H1 (cell line): ENCODE results near the gene CCDC159. TPM values are rescaled to one million over a fixed set of nuclear protein-coding genes. Genes with fewer than 3 reads are reported as not detected.

Experiments
- CTCF ChIA-PET: fragments of 300-600 bp; sonication (Branson Sonifier 250); formaldehyde crosslinking; loops from one replicate; lab custom pipeline; 2021; ENCODE audit not compliant: partially characterized antibody; lab: Charles Lee
- POLR2A ChIA-PET: fragments of 300-600 bp; sonication (Branson Sonifier 250); formaldehyde crosslinking; loops from one replicate; lab custom pipeline; 2021; ENCODE audit warnings: inconsistent platforms; ENCODE audit not compliant: partially characterized antibody; lab: Charles Lee
- DNase-seq, 2 experiments: peaks; one replicate each; pipeline versions ENCODE4 v3.0.0 to v3.0.0-alpha.2; 2010 to 2022; ENCODE audit warnings: low spot score in 2 of 2, low read depth in 1 of 2, mixed read lengths in 1 of 2
- FAIRE-seq: peaks from 2 replicates; lab custom pipeline; 2011; peaks lifted over from hg19 to GRCh38; lab: Jason Lieb, UNC
- H2AFZ ChIP-seq: 2 replicates; pipeline ENCODE4 v1.8.1; 2012; ENCODE audit warnings: low read length, inconsistent platforms
- H2AK5ac ChIP-seq: 2 replicates; pipeline ENCODE4 v1.6.1; 2013; ENCODE audit warnings: low read depth, low read length
- H2BK120ac ChIP-seq: replicated peaks from 2 replicates; pipeline ENCODE3; 2013; ENCODE audit warnings: low read depth, low read length, inconsistent platforms
- H2BK12ac ChIP-seq: 2 replicates; pipeline ENCODE4 v1.6.1; 2013; ENCODE audit warnings: low read depth, low read length
- H2BK15ac ChIP-seq: 2 replicates; pipeline ENCODE4 v1.6.1; 2013; ENCODE audit warnings: low read length
- H2BK20ac ChIP-seq: 2 replicates; pipeline ENCODE4 v1.6.1; 2013; ENCODE audit warnings: low read length
- H2BK5ac ChIP-seq: 2 replicates; pipeline ENCODE4 v1.6.1; 2013; ENCODE audit warnings: low read depth, low read length
- H3K14ac ChIP-seq: 2 replicates; pipeline ENCODE4 v1.6.1; 2013; ENCODE audit warnings: inconsistent platforms; ENCODE audit not compliant: insufficient read length
- H3K18ac ChIP-seq: 2 replicates; pipeline ENCODE4 v1.6.1; 2013; ENCODE audit warnings: low read length; ENCODE audit errors: extremely low read depth
- H3K23ac ChIP-seq: 2 replicates; pipeline ENCODE4 v1.6.1; 2013; ENCODE audit warnings: inconsistent platforms; ENCODE audit not compliant: insufficient read length
- H3K23me2 ChIP-seq: 2 replicates; pipeline ENCODE4 v1.6.1; 2013; ENCODE audit warnings: low read depth, low read length
- H3K27ac ChIP-seq: 2 replicates; pipeline ENCODE4 v1.6.1; 2011; ENCODE audit warnings: low read depth, low read length, inconsistent platforms
- H3K27me3 ChIP-seq, 4 experiments: replicated peaks in 1 of 4; 1 replicate in 1 of 4; 2 replicates in 3 of 4; pipeline versions ENCODE4 v1.6.1 to v1.8.1; 2011 to 2013; ENCODE audit warnings: low read length in 3 of 4, mild to moderate bottlenecking in 3 of 4, inconsistent platforms in 2 of 4, mixed read lengths in 2 of 4, moderate library complexity in 1 of 4; ENCODE audit not compliant: control insufficient read depth in 3 of 4, insufficient read depth in 3 of 4; ENCODE audit errors: extremely low read depth in 1 of 4
- H3K36me3 ChIP-seq, 4 experiments: 2 replicates each; pipeline versions ENCODE4 v1.6.1 to v1.8.1; 2011 to 2013; ENCODE audit warnings: mild to moderate bottlenecking in 4 of 4, low read length in 3 of 4, moderate library complexity in 2 of 4, control low read depth in 1 of 4, inconsistent platforms in 1 of 4; ENCODE audit not compliant: insufficient read depth in 4 of 4, control insufficient read depth in 2 of 4
- H3K4ac ChIP-seq: replicated peaks from 2 replicates; pipeline ENCODE3; 2013; ENCODE audit warnings: low read length, low read depth, mixed read lengths, inconsistent platforms; ENCODE audit not compliant: insufficient read length
- H3K4me1 ChIP-seq, 4 experiments: replicated peaks in 1 of 4; 1 replicate in 1 of 4; 2 replicates in 3 of 4; pipeline versions ENCODE4 v1.6.1 to v1.8.1; 2011 to 2013; ENCODE audit warnings: low read length in 3 of 4, inconsistent platforms in 2 of 4, mixed read lengths in 1 of 4; ENCODE audit not compliant: insufficient read depth in 4 of 4, control insufficient read depth in 3 of 4
- H3K4me2 ChIP-seq, 2 experiments: 2 replicates each; pipeline versions ENCODE4 v1.6.1 to v1.8.1; 2011 to 2013; ENCODE audit warnings: low read depth in 2 of 2, low read length in 2 of 2, control low read depth in 1 of 2, inconsistent platforms in 1 of 2, mild to moderate bottlenecking in 1 of 2; ENCODE audit not compliant: insufficient read depth in 1 of 2
- H3K4me3 ChIP-seq, 4 experiments: fragments of 200-600, 300-600 bp in 1 of 4; sonication (generic), shearing (Covaris generic), sonication (Bioruptor Twin) in 1 of 4; 2 replicates each; pipeline versions ENCODE4 v1.5.1 to v1.8.1; 2011 to 2016; ENCODE audit warnings: low read length in 4 of 4, low read depth in 3 of 4, control low read depth in 2 of 4, inconsistent platforms in 2 of 4, mild to moderate bottlenecking in 2 of 4, mixed read lengths in 1 of 4, moderate library complexity in 1 of 4; ENCODE audit not compliant: insufficient read depth in 2 of 4; ENCODE audit errors: extremely low read depth in 1 of 4
- H3K56ac ChIP-seq: replicated peaks from 2 replicates; pipeline ENCODE3; 2013; ENCODE audit warnings: low read depth, mild to moderate bottlenecking, mixed read lengths, low read length, inconsistent platforms; ENCODE audit not compliant: insufficient read length
- H3K79me1 ChIP-seq: 2 replicates; pipeline ENCODE4 v1.6.1; 2013; ENCODE audit warnings: low read depth, low read length, control low read depth
- H3K79me2 ChIP-seq, 2 experiments: 2 replicates each; pipeline versions ENCODE4 v1.6.1 to v1.8.1; 2012 to 2013; ENCODE audit warnings: low read length in 2 of 2, mild to moderate bottlenecking in 2 of 2, inconsistent platforms in 1 of 2; ENCODE audit not compliant: insufficient read depth in 2 of 2, control insufficient read depth in 1 of 2
- H3K9ac ChIP-seq, 4 experiments: replicated peaks in 1 of 4; 1 replicate in 1 of 4; 2 replicates in 3 of 4; pipeline versions ENCODE4 v1.6.1 to v1.8.1; 2011 to 2013; ENCODE audit warnings: low read depth in 3 of 4, low read length in 3 of 4, control low read depth in 2 of 4, mild to moderate bottlenecking in 2 of 4, moderate library complexity in 2 of 4, inconsistent platforms in 1 of 4; ENCODE audit errors: extremely low read depth in 1 of 4
- H3K9me3 ChIP-seq, 2 experiments: 2 replicates each; pipeline versions ENCODE4 v1.6.1 to v1.8.1; 2012 to 2013; ENCODE audit warnings: mild to moderate bottlenecking in 2 of 2, moderate library complexity in 2 of 2, control low read depth in 1 of 2, inconsistent platforms in 1 of 2, low read depth in 1 of 2, low read length in 1 of 2, mixed read lengths in 1 of 2; ENCODE audit not compliant: insufficient read depth in 2 of 2
- H4K20me1 ChIP-seq, 2 experiments: replicated peaks in 1 of 2; 2 replicates each; pipeline versions ENCODE3 to v1.8.1; 2011 to 2013; ENCODE audit warnings: inconsistent platforms in 2 of 2, low read length in 2 of 2, mild to moderate bottlenecking in 1 of 2; ENCODE audit not compliant: insufficient read depth in 2 of 2, control insufficient read depth in 1 of 2
- H4K5ac ChIP-seq: 2 replicates; pipeline ENCODE4 v1.6.1; 2013; ENCODE audit warnings: low read length, low read depth, mixed read lengths, inconsistent platforms; ENCODE audit not compliant: insufficient read length
- H4K8ac ChIP-seq: 2 replicates; pipeline ENCODE4 v1.8.0; 2013; ENCODE audit warnings: mild to moderate bottlenecking, moderate library complexity, low read length, inconsistent platforms; ENCODE audit not compliant: insufficient read depth; ENCODE audit errors: extremely low read depth
- H4K91ac ChIP-seq: replicated peaks from 2 replicates; pipeline ENCODE3; 2013; ENCODE audit warnings: low read length, mixed read lengths, inconsistent platforms; ENCODE audit not compliant: insufficient read length
- TEAD4 ChIP-seq: IDR thresholded peaks from 2 replicates; pipeline ENCODE4 v1.6.1; 2012; ENCODE audit warnings: low read depth, low read length, inconsistent platforms, mixed read lengths
- WGBS, 2 experiments: shearing (Covaris generic) in 1 of 2; methylation state at CpG; one replicate each; pipeline versions ENCODE4 v1.1.6 to v1.1.7; 2013 to 2015; ENCODE audit warnings: low lambda C conversion rate in 2 of 2, mixed read lengths in 2 of 2, inconsistent platforms in 1 of 2, low coverage in 1 of 2, missing lambda C conversion rate in 1 of 2; ENCODE audit not compliant: insufficient replicate concordance in 2 of 2, insufficient coverage in 1 of 2, insufficient read length in 1 of 2; ENCODE audit errors: extremely low coverage in 1 of 2, missing lambda C conversion rate in 1 of 2; 5-methylcytosine and 5-hydroxymethylcytosine counted together
- polyA plus RNA-seq, 7 experiments: library from polyadenylated mRNA; depleted of rRNA in 3 of 7; stranded (reverse) in 5 of 7; unstranded in 2 of 7; fragments of >200 nt in 5 of 7; fragments of 200-250 nt in 2 of 7; gene quantifications; 1 replicate in 5 of 7; 2 replicates in 1 of 7; 4 replicates in 1 of 7; pipeline versions ENCODE4 v1.2.1 to v1.2.3, GENCODE V29; 2011 to 2013; ENCODE audit warnings: missing spikeins in 2 of 7, mixed read lengths in 2 of 7
- total RNA-seq: library from RNA; stranded (reverse); fragmentation: NEBNext Ultra II Directional; extraction: Animal tissue kit (Norgen Biotek cat#: 25700); gene quantifications from 2 replicates; pipeline ENCODE4 v1.2.1, GENCODE V29; 2021

Gene CCDC159
- total and polyA plus RNA-seq, 2 of the 8 experiments (the other 6 are each of a cell fraction or from before 2014, with no cell fraction given) = 4.0 to 5.4 TPM

DNA sequence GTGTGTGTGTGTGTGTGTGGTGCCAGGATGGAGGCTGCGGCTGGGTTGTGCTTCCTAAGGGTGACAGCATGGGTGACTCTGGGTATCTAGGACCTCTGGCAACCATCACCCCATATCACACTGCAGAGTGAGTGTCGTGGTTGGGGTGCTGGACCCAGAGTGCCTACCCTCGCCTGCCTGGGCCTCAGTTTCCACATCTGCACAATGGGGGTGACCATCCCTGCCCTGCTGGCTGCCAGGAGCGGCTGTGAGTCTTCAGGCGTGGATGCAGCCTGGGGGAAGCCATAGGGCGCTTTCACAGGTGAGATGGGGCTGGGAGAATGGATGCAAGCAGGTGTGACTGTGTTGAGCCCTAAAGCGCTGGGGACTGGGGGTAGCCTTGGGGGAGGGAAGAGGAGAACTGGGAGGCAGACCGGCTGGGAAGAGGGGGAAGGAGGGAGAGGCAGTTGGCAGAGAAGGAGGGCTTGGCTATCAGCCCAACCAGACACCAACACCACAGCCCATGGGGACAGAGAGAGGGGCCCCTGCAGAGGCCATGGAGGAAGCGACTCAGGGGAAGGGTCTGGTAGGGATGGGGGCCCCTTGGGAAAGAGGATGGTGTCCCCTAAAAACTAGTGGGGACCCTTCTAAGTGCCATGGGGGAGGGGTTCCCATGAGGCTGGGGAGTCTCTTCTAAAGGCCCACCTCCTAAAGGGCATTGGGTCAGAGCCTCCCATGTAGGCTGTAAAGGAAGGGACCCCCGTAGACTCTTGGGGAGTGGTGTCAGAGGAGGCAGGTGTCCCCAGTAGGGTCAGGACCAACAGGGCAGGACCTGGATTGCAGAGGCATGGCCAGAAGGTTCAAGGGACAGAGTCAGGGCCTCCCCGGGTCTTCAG is 10.6 kb downstream of the CCDC159 start:
- H2BK15ac ChIP-seq = peak overlapping the region; percentile 61; the same call in 1 of the 2 replicates
- H3K4me2 ChIP-seq = no peak overlapping the region; a peak in 1 of 4 replicates
- no peak overlapping the region for H3K9ac ChIP-seq
- H4K91ac ChIP-seq = no peak overlapping the region
- H2BK12ac ChIP-seq = no peak overlapping the region
- H4K8ac ChIP-seq = no peak overlapping the region; the same call in 1 of the 2 replicates
- no peak overlapping the region for H3K14ac ChIP-seq
- H2BK5ac ChIP-seq = 0 out of 2 replicates have a peak overlapping the region, but pooled peaks have one; percentile 35
- no peak for DNase-seq
- H2BK20ac ChIP-seq = no peak overlapping the region
- H3K27me3 ChIP-seq = peaks cover 0 to 17% (median 12%) of the 10 kb centered on the region in 4 experiments; a peak in 3 of 7 replicates
- no peak overlapping the region for H2AFZ ChIP-seq
- peaks cover 3% of the 10 kb centered on the region; the same call in 1 of the 2 replicates for H3K79me1 ChIP-seq
- peaks cover 0 to 5% of the 10 kb centered on the region in 2 experiments for H4K20me1 ChIP-seq
- H3K23me2 ChIP-seq = peaks cover 18% of the 10 kb centered on the region; the same call in 1 of the 2 replicates
- H3K23ac ChIP-seq = no peak overlapping the region
- no peak overlapping the region for H3K18ac ChIP-seq
- no peak overlapping the region for H2BK120ac ChIP-seq
- no peak for FAIRE-seq
- no peak overlapping the region for H3K4ac ChIP-seq
- no peaks in the 10 kb centered on the region for H3K9me3 ChIP-seq
- no peak overlapping the region for H4K5ac ChIP-seq
- H3K4me1 ChIP-seq = peaks cover 3 to 13% (median 10%) of the 10 kb centered on the region in 4 experiments
- POLR2A ChIA-PET = interaction anchor here (2.2 kb wide), 1 partner anchor 18 kb away, joined by 8 read pairs; the partner anchor contains the start of gene SWSAP1
- TF ChIP-seq TEAD4 = no peak
- CTCF ChIA-PET = interaction anchor here (1.3 to 1.5 kb wide), 2 partner anchors 9 to 11 kb away, joined by 3 to 4 read pairs; partner anchors contain the start of genes CCDC159 and TMEM205
- H3K27ac ChIP-seq = no peak overlapping the region
- H2AK5ac ChIP-seq = 0 out of 2 replicates have a peak overlapping the region, but pooled peaks have one; percentile 39
- 80% methylated on average over 10 of the region's 11 CpGs; no CpG with 5 or more reads in 1 of the 2 experiments for WGBS, 2 experiments
- H3K56ac ChIP-seq = no peak overlapping the region
- no peak overlapping the region for H3K4me3 ChIP-seq
- no peaks in the 10 kb centered on the region for H3K36me3 ChIP-seq
- no peaks in the 10 kb centered on the region for H3K79me2 ChIP-seq
